ENCODE measurements around the gene SERPINA1. TPM values are rescaled to one million over a fixed set of nuclear protein-coding genes. Genes with fewer than 3 reads are reported as not detected.
A peak's percentile ranks its signal among the peaks of the same experiment; 100 is the strongest.

The SERPINA1 gene
- total and polyA plus RNA-seq, 10 of the 15 experiments (the other 5 are each of a cell fraction or from before 2014, with no cell fraction given), result 0.16 to 6.6 (median 0.53) TPM

GRCh38 chr14:94342334-94342934, 46.0 kb downstream of the SERPINA1 start:
- DNase-seq (ENCODE audit: low read depth, low spot score) (no peak), FAIRE-seq (no peak), ATAC-seq (no peak)
- no peaks in the 10 kb centered on the region for H3K79me2 ChIP-seq (ENCODE audit: control insufficient read depth, insufficient read depth, low read length)
- H4K20me1 ChIP-seq (ENCODE audit: control insufficient read depth, insufficient read depth), result no peaks in the 10 kb centered on the region
- POLR2A ChIA-PET, result no interaction called here
- SMC1A ChIA-PET (ENCODE audit: uncharacterized antibody, unreplicated experiment), result no interaction called here
- in situ Hi-C loops (cut with MboI) (no loop called here), intact Hi-C loops (cut with micrococcal nuclease; ENCODE audit: unreplicated experiment) (no loop called here)
- H3K9ac ChIP-seq (ENCODE audit: control insufficient read depth, insufficient read depth, low read length), result no peak overlapping the region
- no peak overlapping the region for H3K27ac ChIP-seq (ENCODE audit: control insufficient read depth, insufficient read depth)
- WGBS (ENCODE audit: insufficient coverage, insufficient replicate concordance, low lambda C conversion rate, missing lambda C conversion rate), result 12% methylated on average over 2 of the region's 2 CpGs
- H3K4me3 ChIP-seq, result no peak overlapping the region
- RAD21 ChIA-PET (ENCODE audit: unreplicated experiment), result no interaction called here
- H3K9me3 ChIP-seq (replicated peaks; ENCODE audit: control insufficient read depth, insufficient read depth, low read length), result peaks cover 11% of the 10 kb centered on the region
- H3K4me2 ChIP-seq (ENCODE audit: control insufficient read depth, insufficient read depth), result no peak overlapping the region
- CTCF ChIA-PET, result no interaction called here
- BruUV-seq (replicated peaks), result no TSS peak
- peak overlapping the region; percentile 24 for H2AFZ ChIP-seq (ENCODE audit: control insufficient read depth, low read depth, low read length)
- H3K4me1 ChIP-seq (ENCODE audit: control insufficient read depth, insufficient read depth, low read length), result peaks cover 21% of the 10 kb centered on the region
- no peaks in the 10 kb centered on the region for H3K36me3 ChIP-seq (ENCODE audit: control insufficient read depth in 2 of 2, insufficient read depth in 2 of 2, low read length in 1 of 2)
- no peaks in the 10 kb centered on the region for H3K27me3 ChIP-seq (replicated peaks in 1 of 2; ENCODE audit: control insufficient read depth in 2 of 2, insufficient read depth in 2 of 2, low read length in 1 of 2)
- no peak for TF ChIP-seq CEBPZ (IDR thresholded peaks at IDR 0.05; ENCODE audit: low read depth, low read length)
- no peak for TF ChIP-seq HCFC1 (IDR thresholded peaks at IDR 0.05; ENCODE audit: low read length)
- TF ChIP-seq SIX5 (IDR thresholded peaks at IDR 0.05; ENCODE audit: low read depth, low read length, severe bottlenecking), result no peak
- no peak for TF ChIP-seq SMARCA5 (IDR thresholded peaks at IDR 0.05)
- TF ChIP-seq RAD21 (IDR thresholded peaks at IDR 0.05; ENCODE audit: insufficient read depth, low read depth, low read length), result no peak
- TF ChIP-seq CUX1 (IDR thresholded peaks at IDR 0.05; ENCODE audit: insufficient replicate concordance, low read depth, low read length), result no peak
- TF ChIP-seq PAX5 (IDR thresholded peaks at IDR 0.05; ENCODE audit: borderline replicate concordance, low read depth, low read length), result no peak
- TF ChIP-seq SMAD1 (IDR thresholded peaks at IDR 0.05; ENCODE audit: low read depth, partially characterized antibody), result no peak
- TF ChIP-seq MYC (IDR thresholded peaks at IDR 0.05; ENCODE audit: insufficient read depth, insufficient read length, insufficient replicate concordance, low read length, severe bottlenecking), result no peak
- no peak for TF ChIP-seq SKIL (IDR thresholded peaks at IDR 0.05; ENCODE audit: low read depth, poor library complexity, severe bottlenecking)
- TF ChIP-seq PKNOX1 (IDR thresholded peaks at IDR 0.05), result no peak
